ENCODE results near the gene SMNDC1.
"Not testable (repeated sequence)": the region's sequence is repeated elsewhere in the genome, so short reads cannot be mapped to it uniquely, and the experiment has no call there.

Gene SMNDC1

GRCh38 chr10:110278562-110279406, 25.9 kb downstream of the SMNDC1 start:
- no peak for DNase-seq

- no peak for DNase-seq
Observed at GRCh38 chr10:110277591-110277990, 27.1 kb downstream of the SMNDC1 start.

- no peak for DNase-seq
Observed at GRCh38 chr10:110276603-110277002, 28.1 kb downstream of the SMNDC1 start.

GRCh38 chr10:110275128-110275729, 29.5 kb downstream of the SMNDC1 start:
- no peak for DNase-seq

GRCh38 chr10:110274647-110275046, 30.1 kb downstream of the SMNDC1 start:
- no peak for DNase-seq

- DNase-seq, result no peak
Observed at GRCh38 chr10:110274072-110274627, 30.6 kb downstream of the SMNDC1 start.

- peak in 1 of 4 experiments; percentile 1 for DNase-seq
Observed at GRCh38 chr10:110273474-110273873, 31.2 kb downstream of the SMNDC1 start.

- DNase-seq, result not testable (repeated sequence)
Observed at GRCh38 chr10:110272995-110273394, 31.7 kb downstream of the SMNDC1 start.

GRCh38 chr10:110269374-110270318, 35.1 kb downstream of the SMNDC1 start:
- DNase-seq, result no peak

- no peak for DNase-seq
Observed at GRCh38 chr10:110268971-110269370, 35.7 kb downstream of the SMNDC1 start.

GRCh38 chr10:110268442-110268841, 36.3 kb downstream of the SMNDC1 start:
- no peak for DNase-seq

- DNase-seq, result no peak
Observed at GRCh38 chr10:110267276-110267675, 37.4 kb downstream of the SMNDC1 start.

- no peak for DNase-seq
Observed at GRCh38 chr10:110265573-110266193, 39.0 kb downstream of the SMNDC1 start.

- no peak for DNase-seq
Observed at GRCh38 chr10:110263164-110263563, 41.6 kb downstream of the SMNDC1 start.

GRCh38 chr10:110260746-110261477, 43.8 kb downstream of the SMNDC1 start:
- DNase-seq, result no peak

- no peak for DNase-seq
Observed at GRCh38 chr10:110259317-110259716, 45.4 kb downstream of the SMNDC1 start.

- no peak for DNase-seq
Observed at GRCh38 chr10:110258542-110258941, 46.2 kb downstream of the SMNDC1 start.

- no peak for DNase-seq
Observed at GRCh38 chr10:110254467-110254866, 50.3 kb downstream of the SMNDC1 start.

GRCh38 chr10:110252151-110252550, 52.6 kb downstream of the SMNDC1 start:
- no peak for DNase-seq

- DNase-seq, result not testable (repeated sequence)
Observed at GRCh38 chr10:110251392-110251791, 53.3 kb downstream of the SMNDC1 start.

- not testable (repeated sequence) for DNase-seq
Observed at GRCh38 chr10:110249489-110249888, 55.2 kb downstream of the SMNDC1 start.

- not testable (repeated sequence) for DNase-seq
Observed at GRCh38 chr10:110247833-110248232, 56.9 kb downstream of the SMNDC1 start.

All from activated naive CD4-positive, alpha-beta T cell (primary cell).